CD14-positive monocyte (primary cell): ENCODE data around the gene LPCAT3. TPM values are rescaled to one million over a fixed set of nuclear protein-coding genes. Genes with fewer than 3 reads are reported as not detected.

Experiments used
- DNase-seq, 3 donors: peaks; one replicate each; pipeline ENCODE4 v3.0.0-alpha.2; 2011 to 2022
- H2AFZ ChIP-seq: 2 replicates; pipeline ENCODE4 v1.6.0; 2012; ENCODE audit warnings: mild to moderate bottlenecking, low read depth, low read length, inconsistent platforms; ENCODE audit not compliant: insufficient read depth, poor library complexity, severe bottlenecking
- H3K27ac ChIP-seq, 2 donors: 1 replicate in 1 of 2; 2 replicates in 1 of 2; pipeline ENCODE4 v1.5.1; 2012 to 2013; ENCODE audit warnings: low read length in 2 of 2, control low read depth in 1 of 2, inconsistent platforms in 1 of 2, low read depth in 1 of 2, mild to moderate bottlenecking in 1 of 2
- H3K27me3 ChIP-seq, 2 donors: one replicate each; pipeline versions ENCODE4 v1.6.0 to v1.6.1; 2011 to 2013; ENCODE audit warnings: low read length in 2 of 2; ENCODE audit not compliant: control insufficient read depth in 2 of 2, insufficient read depth in 2 of 2
- H3K36me3 ChIP-seq, 2 donors: replicated peaks in 1 of 2; 1 replicate in 1 of 2; 2 replicates in 1 of 2; pipeline versions ENCODE4 v1.5.1 to v1.6.1; 2012 to 2013; ENCODE audit warnings: low read length in 2 of 2, control low read depth in 1 of 2, inconsistent platforms in 1 of 2, mild to moderate bottlenecking in 1 of 2; ENCODE audit not compliant: insufficient read depth in 2 of 2, control insufficient read depth in 1 of 2
- H3K4me1 ChIP-seq, 2 donors: 1 replicate in 1 of 2; 2 replicates in 1 of 2; pipeline versions ENCODE4 v1.5.1 to v1.6.1; 2012 to 2013; ENCODE audit warnings: low read length in 2 of 2, control low read depth in 1 of 2, inconsistent platforms in 1 of 2, mild to moderate bottlenecking in 1 of 2, moderate library complexity in 1 of 2; ENCODE audit not compliant: insufficient read depth in 2 of 2, control insufficient read depth in 1 of 2
- H3K4me2 ChIP-seq: replicated peaks from 2 replicates; pipeline ENCODE3; 2012; ENCODE audit warnings: low read length, moderate library complexity, mild to moderate bottlenecking; ENCODE audit not compliant: poor library complexity, severe bottlenecking; ENCODE audit errors: extremely low read depth
- H3K4me3 ChIP-seq, 3 experiments: fragments of 200-600 bp in 1 of 3; sonication (generic) in 1 of 3; replicated peaks in 1 of 3; 1 replicate in 2 of 3; 2 replicates in 1 of 3; pipeline ENCODE4 v1.5.1; 2011 to 2013; ENCODE audit warnings: low read length in 3 of 3, mild to moderate bottlenecking in 3 of 3, control low read depth in 2 of 3, low read depth in 2 of 3, inconsistent platforms in 1 of 3, moderate library complexity in 1 of 3
- H3K79me2 ChIP-seq: 2 replicates; pipeline ENCODE4 v1.6.0; 2012; ENCODE audit warnings: mild to moderate bottlenecking, control low read depth, inconsistent platforms, low read length, moderate library complexity; ENCODE audit not compliant: insufficient read depth
- H3K9ac ChIP-seq: 2 replicates; pipeline ENCODE4 v1.6.0; 2017; ENCODE audit warnings: low read length, mild to moderate bottlenecking; ENCODE audit not compliant: insufficient read depth, poor library complexity, severe bottlenecking
- H3K9me3 ChIP-seq, 2 donors: replicated peaks in 1 of 2; 1 replicate in 1 of 2; 2 replicates in 1 of 2; pipeline versions ENCODE4 v1.5.1 to v1.6.1; 2012 to 2013; ENCODE audit warnings: low read length in 2 of 2, control low read depth in 1 of 2; ENCODE audit not compliant: control insufficient read depth in 1 of 2, insufficient read depth in 1 of 2
- H4K20me1 ChIP-seq: 2 replicates; pipeline ENCODE4 v1.6.0; 2012; ENCODE audit warnings: mild to moderate bottlenecking, low read length, control low read depth, moderate library complexity; ENCODE audit not compliant: insufficient read depth
- H3K27ac Mint-ChIP-seq, 7 donors: one replicate each; pipeline ENCODE4 v1.8.0; 2020; ENCODE audit warnings: mild to moderate bottlenecking in 7 of 7, mixed read lengths in 7 of 7, moderate library complexity in 6 of 7, inconsistent platforms in 2 of 7
- H3K27me3 Mint-ChIP-seq, 3 donors: one replicate each; pipeline ENCODE4 v1.8.0; 2021 to 2022; ENCODE audit warnings: low read depth in 3 of 3, mild to moderate bottlenecking in 3 of 3, mixed read lengths in 3 of 3, moderate library complexity in 3 of 3, inconsistent platforms in 1 of 3
- H3K36me3 Mint-ChIP-seq, 2 donors: one replicate each; pipeline ENCODE4 v1.8.0; 2020; ENCODE audit warnings: mixed read lengths in 2 of 2, inconsistent platforms in 1 of 2, mild to moderate bottlenecking in 1 of 2
- H3K4me1 Mint-ChIP-seq: one replicate; pipeline ENCODE4 v1.8.0; 2020; ENCODE audit warnings: mild to moderate bottlenecking, mixed read lengths
- H3K4me3 Mint-ChIP-seq, 2 donors: one replicate each; pipeline ENCODE4 v1.8.0; 2020; ENCODE audit warnings: mild to moderate bottlenecking in 2 of 2, mixed read lengths in 2 of 2, moderate library complexity in 1 of 2
- H3K9me3 Mint-ChIP-seq, 7 donors: one replicate each; pipeline ENCODE4 v1.8.0; 2020 to 2022; ENCODE audit warnings: mixed read lengths in 7 of 7, mild to moderate bottlenecking in 6 of 7, moderate library complexity in 6 of 7, inconsistent platforms in 2 of 7
- CTCF ChIP-seq: fragments of 200-600 bp; IDR thresholded peaks from one replicate; pipeline ENCODE4 v1.8.0; 2022; ENCODE audit warnings: antibody characterized with exemption, mild to moderate bottlenecking
- WGBS: methylation state at CpG from one replicate; pipeline ENCODE4 v1.1.5; 2013; ENCODE audit warnings: missing lambda C conversion rate; ENCODE audit not compliant: insufficient coverage; 5-methylcytosine and 5-hydroxymethylcytosine counted together
- intact Hi-C, 2 donors: fragments of 100-400 bp; cut with micrococcal nuclease; formaldehyde crosslinking; loops; one replicate each; pipeline versions ENCODE4 v1.15.0 to v1.15.1; 2023
- polyA plus RNA-seq, 3 donors: library from polyadenylated mRNA; depleted of rRNA in 1 of 3; unstranded in 2 of 3; stranded (reverse) in 1 of 3; fragments of 300-500 nt in 2 of 3; fragments of >200 nt in 1 of 3; fragmentation: Illumina TruSeq in 2 of 3; gene quantifications; 1 replicate in 2 of 3; 2 replicates in 1 of 3; pipeline ENCODE4 v1.2.3, GENCODE V29; 2012 to 2021

Gene LPCAT3
- polyA plus RNA-seq, 3 donors: 50.9 to 62.7 (median 54.1) TPM

DNA sequence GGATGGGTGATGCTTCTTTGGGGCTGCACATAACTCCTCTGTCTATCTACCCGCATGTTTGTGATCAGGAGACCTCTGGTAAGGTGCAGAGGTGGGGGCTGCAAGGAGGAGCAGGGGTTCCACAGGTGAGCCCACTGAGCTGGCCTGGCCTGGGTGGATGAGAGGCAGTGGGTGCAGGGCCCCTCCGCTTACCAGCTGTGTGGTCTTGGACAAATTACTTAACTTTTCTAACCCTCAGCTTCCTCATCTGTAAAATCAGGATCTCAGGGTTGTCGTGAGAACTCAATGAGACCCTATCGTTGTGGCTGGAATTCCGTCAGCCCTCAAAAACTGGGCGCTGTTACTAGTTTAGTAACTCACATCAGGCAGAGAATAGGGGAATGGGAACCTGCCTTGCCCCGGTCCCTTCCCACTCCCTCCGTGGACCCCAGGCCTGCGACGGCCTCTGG lies 59.6 kb downstream of the LPCAT3 start:
- peak overlapping the region; percentile 92 for H3K4me2 ChIP-seq
- intact Hi-C loops: loop anchor here (2.0 to 10.0 kb wide), 2 partner anchors 14 to 424 kb away; partner anchors contain the start of genes C12orf57 (in 1 of the 2) and GAPDH (in 1 of the 2)
- H3K4me3 Mint-ChIP-seq: peak overlapping the region; percentile 78 to 88
- peaks cover 0 to 7% (median 0%) of the 10 kb centered on the region in 3 donors for H3K27me3 Mint-ChIP-seq
- peak overlapping the region; percentile 68 for H3K9ac ChIP-seq
- peak overlapping the region in 2 of 3 experiments; percentile 19 to 98 for H3K4me3 ChIP-seq
- TF ChIP-seq CTCF: no peak
- H3K4me1 ChIP-seq: peaks cover 94 to 97% of the 10 kb centered on the region in 2 donors
- H3K9me3 ChIP-seq: no peaks in the 10 kb centered on the region
- H3K36me3 ChIP-seq: peaks cover 60 to 62% of the 10 kb centered on the region in 2 donors
- H4K20me1 ChIP-seq: peaks cover 90% of the 10 kb centered on the region
- H3K27ac Mint-ChIP-seq: peak overlapping the region; percentile 96 to 99 (median 99)
- H3K9me3 Mint-ChIP-seq: peaks cover 0 to 2% (median 0%) of the 10 kb centered on the region in 7 donors
- H3K27ac ChIP-seq: peak overlapping the region; percentile 87 to 95
- peaks cover 62 to 81% of the 10 kb centered on the region in 2 donors for H3K36me3 Mint-ChIP-seq
- peaks cover 70% of the 10 kb centered on the region for H3K79me2 ChIP-seq
- WGBS: 11% methylated on average over 7 of the region's 10 CpGs
- peak; percentile 47 to 79 (median 78) for DNase-seq
- H3K4me1 Mint-ChIP-seq: peaks cover 91% of the 10 kb centered on the region
- H3K27me3 ChIP-seq: no peaks in the 10 kb centered on the region
- no peak overlapping the region for H2AFZ ChIP-seq

DNA sequence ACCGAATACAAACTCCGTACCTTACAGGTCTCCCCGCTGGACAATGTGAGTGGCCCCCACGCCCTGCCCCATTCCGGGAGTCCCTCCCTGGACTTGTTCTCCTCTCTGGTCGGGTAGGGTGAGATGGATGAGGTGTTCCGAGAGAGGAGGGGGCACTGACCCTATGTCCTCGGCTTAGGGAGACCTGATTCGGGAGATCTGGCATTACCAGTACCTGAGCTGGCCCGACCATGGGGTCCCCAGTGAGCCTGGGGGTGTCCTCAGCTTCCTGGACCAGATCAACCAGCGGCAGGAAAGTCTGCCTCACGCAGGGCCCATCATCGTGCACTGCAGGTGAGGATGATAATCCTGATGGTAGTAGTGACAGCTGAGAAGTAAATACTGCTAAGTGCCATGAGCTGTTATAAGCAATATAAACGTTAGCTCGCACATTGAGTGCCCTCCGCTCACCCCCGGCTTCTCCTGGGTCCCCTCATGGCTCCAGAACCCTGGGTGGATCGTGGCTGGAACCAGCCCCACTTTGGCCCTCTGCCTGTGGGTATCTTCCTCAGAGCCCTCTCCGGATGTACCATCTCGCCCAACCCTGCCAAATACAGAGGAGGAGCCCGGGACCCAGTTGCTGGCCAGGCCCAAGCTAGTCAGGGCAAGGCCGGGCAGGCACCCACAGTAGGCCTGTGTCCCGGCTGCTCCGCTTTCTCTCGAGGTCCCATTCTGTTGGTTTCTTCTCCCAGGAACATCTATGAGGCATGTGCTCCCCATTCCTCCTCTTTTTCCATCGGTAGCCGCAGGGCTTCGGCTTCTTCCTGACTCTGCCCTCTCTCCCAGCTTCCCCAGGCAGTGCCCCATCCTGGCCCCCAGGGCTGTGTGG lies 60.3 kb downstream of the LPCAT3 start:
- Histone ChIP-seq H3K4me2 (peak overlapping the region; percentile 92), H3K9me3 (no peaks in the 10 kb centered on the region), H3K36me3 (peaks cover 63% of the 10 kb centered on the region in 2 donors), H3K9ac (peak overlapping the region; percentile 68), H3K79me2 (peaks cover 76% of the 10 kb centered on the region), H4K20me1 (peaks cover 96% of the 10 kb centered on the region), H3K27ac (peak overlapping the region; percentile 87 to 95), H3K4me1 (peaks cover 94 to 98% of the 10 kb centered on the region in 2 donors), H3K27me3 (no peaks in the 10 kb centered on the region), H2AFZ (no peak overlapping the region), H3K4me3 (peak overlapping the region in 2 of 3 experiments; percentile 19 to 98)
- H3K27me3 Mint-ChIP-seq: peaks cover 0 to 7% (median 0%) of the 10 kb centered on the region in 3 donors
- TF ChIP-seq CTCF: no peak
- peak overlapping the region; percentile 96 to 99 (median 99) for H3K27ac Mint-ChIP-seq
- H3K9me3 Mint-ChIP-seq: no peaks in the 10 kb centered on the region
- peaks cover 92% of the 10 kb centered on the region for H3K4me1 Mint-ChIP-seq
- intact Hi-C loops: loop anchor here (2.0 to 10.0 kb wide), 2 partner anchors 13 to 423 kb away; partner anchors contain the start of genes C12orf57 (in 1 of the 2) and GAPDH (in 1 of the 2)
- peak overlapping the region; percentile 78 to 88 for H3K4me3 Mint-ChIP-seq
- DNase-seq: no peak
- peaks cover 67 to 86% of the 10 kb centered on the region in 2 donors for H3K36me3 Mint-ChIP-seq
- WGBS: 77% methylated on average over 17 of the region's 28 CpGs
